Stimulated activated naive B cell treated with anti-CD40 and anti-IgM and Interleukin-4, amounts not matched to agents 10 μg/mL and 1 μg/mL and 100 μg/mL, for 72 hours (primary cell): Measurements from ENCODE around the gene RUVBL1.

ENCODE experiments used
- ATAC-seq, 2 donors: fragments of 150-1000 bp; cut with Tn5 transposase; replicated peaks; 2 replicates each; pipeline ENCODE4 v1.10.0; 2021; ENCODE audit warnings: moderate library complexity in 1 of 2
- DNase-seq: peaks from one replicate; pipeline ENCODE4 v3.0.0; 2021
- H3K27ac Mint-ChIP-seq: one replicate; pipeline ENCODE4 v1.8.0; 2022; ENCODE audit warnings: mild to moderate bottlenecking, mixed read lengths
- H3K27me3 Mint-ChIP-seq, 2 donors: one replicate each; pipeline ENCODE4 v1.8.0; 2022; ENCODE audit warnings: mixed read lengths in 2 of 2
- H3K36me3 Mint-ChIP-seq, 2 donors: one replicate each; pipeline ENCODE4 v1.8.0; 2022; ENCODE audit warnings: mixed read lengths in 2 of 2, mild to moderate bottlenecking in 1 of 2
- H3K4me1 Mint-ChIP-seq, 2 donors: one replicate each; pipeline ENCODE4 v1.8.0; 2022; ENCODE audit warnings: mixed read lengths in 2 of 2, mild to moderate bottlenecking in 1 of 2
- H3K4me3 Mint-ChIP-seq, 2 donors: one replicate each; pipeline ENCODE4 v1.8.0; 2022; ENCODE audit warnings: mild to moderate bottlenecking in 2 of 2, mixed read lengths in 2 of 2, moderate library complexity in 1 of 2
- H3K9me3 Mint-ChIP-seq, 2 donors: one replicate each; pipeline ENCODE4 v1.8.0; 2022; ENCODE audit warnings: mixed read lengths in 2 of 2, mild to moderate bottlenecking in 1 of 2

Gene RUVBL1

GRCh38 chr3:128033102-128033501 is 90.5 kb downstream of the RUVBL1 start:
- no peak for DNase-seq
- Mint-ChIP-seq H3K4me3 (no peak overlapping the region), H3K4me1 (no peaks in the 10 kb centered on the region), H3K36me3 (no peaks in the 10 kb centered on the region), H3K9me3 (no peaks in the 10 kb centered on the region), H3K27me3 (peaks cover 4 to 32% of the 10 kb centered on the region in 2 donors), H3K27ac (no peak overlapping the region)
- ATAC-seq = no peak
